Measurements from ENCODE around the gene RAX. TPM values are rescaled to one million over a fixed set of nuclear protein-coding genes. Genes with fewer than 3 reads are reported as not detected.
A peak's percentile ranks its signal among the peaks of the same experiment; 100 is the strongest.

RAX gene
- total RNA-seq, 1 experiment from 2014 or later: 0.94 TPM

DNA sequence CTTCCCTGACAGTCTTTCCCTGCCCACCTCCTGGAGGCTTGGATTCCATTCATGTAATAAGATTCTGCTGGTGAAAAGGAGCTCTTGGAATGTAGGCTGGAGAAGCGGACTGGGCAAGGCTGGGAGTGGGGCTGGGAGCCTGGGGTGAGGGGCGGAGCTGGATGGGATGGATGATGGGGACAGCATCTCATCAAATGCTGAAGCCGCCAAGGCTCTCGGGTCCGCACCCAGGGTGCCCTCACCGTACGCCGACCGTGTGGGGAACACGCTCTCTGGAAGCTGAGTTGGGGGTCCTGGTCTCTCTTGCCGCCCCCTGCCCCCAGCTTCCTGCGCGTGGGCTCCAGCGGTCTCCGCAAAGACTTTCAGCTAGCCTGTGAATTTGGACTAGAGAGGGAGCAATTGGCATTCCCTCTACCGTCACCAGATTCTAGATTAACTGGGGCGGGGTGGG is 9.1 kb downstream of the RAX start:
- Mint-ChIP-seq H3K27ac (no peak overlapping the region), H3K27me3 (ENCODE audit: low read depth) (peaks cover 99% of the 10 kb centered on the region), H3K4me1 (peaks cover 39% of the 10 kb centered on the region), H3K4me3 (peak overlapping the region; percentile 66), H3K9me3 (no peaks in the 10 kb centered on the region), H3K36me3 (no peaks in the 10 kb centered on the region; the same call in 1 of the 2 replicates)
- CTCF ChIA-PET: interaction anchor here (0.6 to 4.5 kb wide), 11 partner anchors 9 to 1829 kb away, joined by 3 to 44 read pairs (median 3); partner anchors contain the start of genes GRP, ONECUT2 and RAX
- TF ChIP-seq, protein P1, sequence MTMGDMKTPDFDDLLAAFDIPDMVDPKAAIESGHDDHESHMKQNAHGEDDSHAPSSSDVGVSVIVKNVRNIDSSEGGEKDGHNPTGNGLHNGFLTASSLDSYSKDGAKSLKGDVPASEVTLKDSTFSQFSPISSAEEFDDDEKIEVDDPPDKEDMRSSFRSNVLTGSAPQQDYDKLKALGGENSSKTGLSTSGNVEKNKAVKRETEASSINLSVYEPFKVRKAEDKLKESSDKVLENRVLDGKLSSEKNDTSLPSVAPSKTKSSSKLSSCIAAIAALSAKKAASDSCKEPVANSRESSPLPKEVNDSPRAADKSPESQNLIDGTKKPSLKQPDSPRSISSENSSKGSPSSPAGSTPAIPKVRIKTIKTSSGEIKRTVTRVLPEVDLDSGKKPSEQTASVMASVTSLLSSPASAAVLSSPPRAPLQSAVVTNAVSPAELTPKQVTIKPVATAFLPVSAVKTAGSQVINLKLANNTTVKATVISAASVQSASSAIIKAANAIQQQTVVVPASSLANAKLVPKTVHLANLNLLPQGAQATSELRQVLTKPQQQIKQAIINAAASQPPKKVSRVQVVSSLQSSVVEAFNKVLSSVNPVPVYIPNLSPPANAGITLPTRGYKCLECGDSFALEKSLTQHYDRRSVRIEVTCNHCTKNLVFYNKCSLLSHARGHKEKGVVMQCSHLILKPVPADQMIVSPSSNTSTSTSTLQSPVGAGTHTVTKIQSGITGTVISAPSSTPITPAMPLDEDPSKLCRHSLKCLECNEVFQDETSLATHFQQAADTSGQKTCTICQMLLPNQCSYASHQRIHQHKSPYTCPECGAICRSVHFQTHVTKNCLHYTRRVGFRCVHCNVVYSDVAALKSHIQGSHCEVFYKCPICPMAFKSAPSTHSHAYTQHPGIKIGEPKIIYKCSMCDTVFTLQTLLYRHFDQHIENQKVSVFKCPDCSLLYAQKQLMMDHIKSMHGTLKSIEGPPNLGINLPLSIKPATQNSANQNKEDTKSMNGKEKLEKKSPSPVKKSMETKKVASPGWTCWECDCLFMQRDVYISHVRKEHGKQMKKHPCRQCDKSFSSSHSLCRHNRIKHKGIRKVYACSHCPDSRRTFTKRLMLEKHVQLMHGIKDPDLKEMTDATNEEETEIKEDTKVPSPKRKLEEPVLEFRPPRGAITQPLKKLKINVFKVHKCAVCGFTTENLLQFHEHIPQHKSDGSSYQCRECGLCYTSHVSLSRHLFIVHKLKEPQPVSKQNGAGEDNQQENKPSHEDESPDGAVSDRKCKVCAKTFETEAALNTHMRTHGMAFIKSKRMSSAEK (CRISPR knock-in tag; IDR thresholded peaks at IDR 0.05; ENCODE audit: borderline replicate concordance): no peak
- no peak for TF ChIP-seq NR3C1 (CRISPR knock-in tag; conservative IDR thresholded peaks at IDR 0.05; ENCODE audit: low read depth)
- no peak for TF ChIP-seq PRRX2 (CRISPR knock-in tag; IDR thresholded peaks at IDR 0.05)
- no peak for TF ChIP-seq CREB1 (CRISPR knock-in tag; IDR thresholded peaks at IDR 0.05)
- no peak for TF ChIP-seq NR1H2 (CRISPR knock-in tag; IDR thresholded peaks at IDR 0.05)
- TF ChIP-seq, protein P2, sequence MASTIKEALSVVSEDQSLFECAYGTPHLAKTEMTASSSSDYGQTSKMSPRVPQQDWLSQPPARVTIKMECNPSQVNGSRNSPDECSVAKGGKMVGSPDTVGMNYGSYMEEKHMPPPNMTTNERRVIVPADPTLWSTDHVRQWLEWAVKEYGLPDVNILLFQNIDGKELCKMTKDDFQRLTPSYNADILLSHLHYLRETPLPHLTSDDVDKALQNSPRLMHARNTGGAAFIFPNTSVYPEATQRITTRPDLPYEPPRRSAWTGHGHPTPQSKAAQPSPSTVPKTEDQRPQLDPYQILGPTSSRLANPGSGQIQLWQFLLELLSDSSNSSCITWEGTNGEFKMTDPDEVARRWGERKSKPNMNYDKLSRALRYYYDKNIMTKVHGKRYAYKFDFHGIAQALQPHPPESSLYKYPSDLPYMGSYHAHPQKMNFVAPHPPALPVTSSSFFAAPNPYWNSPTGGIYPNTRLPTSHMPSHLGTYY (CRISPR knock-in tag; IDR thresholded peaks at IDR 0.05): no peak
- TF ChIP-seq CBFB (CRISPR knock-in tag; IDR thresholded peaks at IDR 0.05; ENCODE audit: low read depth): no peak
- TF ChIP-seq, protein P3, sequence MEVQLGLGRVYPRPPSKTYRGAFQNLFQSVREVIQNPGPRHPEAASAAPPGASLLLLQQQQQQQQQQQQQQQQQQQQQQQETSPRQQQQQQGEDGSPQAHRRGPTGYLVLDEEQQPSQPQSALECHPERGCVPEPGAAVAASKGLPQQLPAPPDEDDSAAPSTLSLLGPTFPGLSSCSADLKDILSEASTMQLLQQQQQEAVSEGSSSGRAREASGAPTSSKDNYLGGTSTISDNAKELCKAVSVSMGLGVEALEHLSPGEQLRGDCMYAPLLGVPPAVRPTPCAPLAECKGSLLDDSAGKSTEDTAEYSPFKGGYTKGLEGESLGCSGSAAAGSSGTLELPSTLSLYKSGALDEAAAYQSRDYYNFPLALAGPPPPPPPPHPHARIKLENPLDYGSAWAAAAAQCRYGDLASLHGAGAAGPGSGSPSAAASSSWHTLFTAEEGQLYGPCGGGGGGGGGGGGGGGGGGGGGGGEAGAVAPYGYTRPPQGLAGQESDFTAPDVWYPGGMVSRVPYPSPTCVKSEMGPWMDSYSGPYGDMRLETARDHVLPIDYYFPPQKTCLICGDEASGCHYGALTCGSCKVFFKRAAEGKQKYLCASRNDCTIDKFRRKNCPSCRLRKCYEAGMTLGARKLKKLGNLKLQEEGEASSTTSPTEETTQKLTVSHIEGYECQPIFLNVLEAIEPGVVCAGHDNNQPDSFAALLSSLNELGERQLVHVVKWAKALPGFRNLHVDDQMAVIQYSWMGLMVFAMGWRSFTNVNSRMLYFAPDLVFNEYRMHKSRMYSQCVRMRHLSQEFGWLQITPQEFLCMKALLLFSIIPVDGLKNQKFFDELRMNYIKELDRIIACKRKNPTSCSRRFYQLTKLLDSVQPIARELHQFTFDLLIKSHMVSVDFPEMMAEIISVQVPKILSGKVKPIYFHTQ (CRISPR knock-in tag; IDR thresholded peaks at IDR 0.05): no peak
- TF ChIP-seq, protein P4, sequence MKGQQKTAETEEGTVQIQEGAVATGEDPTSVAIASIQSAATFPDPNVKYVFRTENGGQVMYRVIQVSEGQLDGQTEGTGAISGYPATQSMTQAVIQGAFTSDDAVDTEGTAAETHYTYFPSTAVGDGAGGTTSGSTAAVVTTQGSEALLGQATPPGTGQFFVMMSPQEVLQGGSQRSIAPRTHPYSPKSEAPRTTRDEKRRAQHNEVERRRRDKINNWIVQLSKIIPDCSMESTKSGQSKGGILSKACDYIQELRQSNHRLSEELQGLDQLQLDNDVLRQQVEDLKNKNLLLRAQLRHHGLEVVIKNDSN (CRISPR knock-in tag; IDR thresholded peaks at IDR 0.05): no peak
- TF ChIP-seq, protein P5, sequence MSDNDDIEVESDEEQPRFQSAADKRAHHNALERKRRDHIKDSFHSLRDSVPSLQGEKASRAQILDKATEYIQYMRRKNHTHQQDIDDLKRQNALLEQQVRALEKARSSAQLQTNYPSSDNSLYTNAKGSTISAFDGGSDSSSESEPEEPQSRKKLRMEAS (CRISPR knock-in tag; IDR thresholded peaks at IDR 0.05): no peak
- TF ChIP-seq TEAD4 (CRISPR knock-in tag; IDR thresholded peaks at IDR 0.05): no peak
- no peak for TF ChIP-seq ELF4 (CRISPR knock-in tag; IDR thresholded peaks at IDR 0.05; ENCODE audit: low read depth)
- TF ChIP-seq, protein P6, sequence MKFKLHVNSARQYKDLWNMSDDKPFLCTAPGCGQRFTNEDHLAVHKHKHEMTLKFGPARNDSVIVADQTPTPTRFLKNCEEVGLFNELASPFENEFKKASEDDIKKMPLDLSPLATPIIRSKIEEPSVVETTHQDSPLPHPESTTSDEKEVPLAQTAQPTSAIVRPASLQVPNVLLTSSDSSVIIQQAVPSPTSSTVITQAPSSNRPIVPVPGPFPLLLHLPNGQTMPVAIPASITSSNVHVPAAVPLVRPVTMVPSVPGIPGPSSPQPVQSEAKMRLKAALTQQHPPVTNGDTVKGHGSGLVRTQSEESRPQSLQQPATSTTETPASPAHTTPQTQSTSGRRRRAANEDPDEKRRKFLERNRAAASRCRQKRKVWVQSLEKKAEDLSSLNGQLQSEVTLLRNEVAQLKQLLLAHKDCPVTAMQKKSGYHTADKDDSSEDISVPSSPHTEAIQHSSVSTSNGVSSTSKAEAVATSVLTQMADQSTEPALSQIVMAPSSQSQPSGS (CRISPR knock-in tag; IDR thresholded peaks at IDR 0.05; ENCODE audit: borderline replicate concordance, low read depth): no peak
- TF ChIP-seq ZNF263 (CRISPR knock-in tag; IDR thresholded peaks at IDR 0.05; ENCODE audit: low read depth): no peak
- TF ChIP-seq, protein P7, sequence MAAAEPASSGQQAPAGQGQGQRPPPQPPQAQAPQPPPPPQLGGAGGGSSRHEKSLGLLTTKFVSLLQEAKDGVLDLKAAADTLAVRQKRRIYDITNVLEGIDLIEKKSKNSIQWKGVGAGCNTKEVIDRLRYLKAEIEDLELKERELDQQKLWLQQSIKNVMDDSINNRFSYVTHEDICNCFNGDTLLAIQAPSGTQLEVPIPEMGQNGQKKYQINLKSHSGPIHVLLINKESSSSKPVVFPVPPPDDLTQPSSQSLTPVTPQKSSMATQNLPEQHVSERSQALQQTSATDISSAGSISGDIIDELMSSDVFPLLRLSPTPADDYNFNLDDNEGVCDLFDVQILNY (CRISPR knock-in tag; IDR thresholded peaks at IDR 0.05): no peak
- no peak for TF ChIP-seq SMAD3 (CRISPR knock-in tag; IDR thresholded peaks at IDR 0.05; ENCODE audit: borderline replicate concordance)
- TF ChIP-seq, protein P8, sequence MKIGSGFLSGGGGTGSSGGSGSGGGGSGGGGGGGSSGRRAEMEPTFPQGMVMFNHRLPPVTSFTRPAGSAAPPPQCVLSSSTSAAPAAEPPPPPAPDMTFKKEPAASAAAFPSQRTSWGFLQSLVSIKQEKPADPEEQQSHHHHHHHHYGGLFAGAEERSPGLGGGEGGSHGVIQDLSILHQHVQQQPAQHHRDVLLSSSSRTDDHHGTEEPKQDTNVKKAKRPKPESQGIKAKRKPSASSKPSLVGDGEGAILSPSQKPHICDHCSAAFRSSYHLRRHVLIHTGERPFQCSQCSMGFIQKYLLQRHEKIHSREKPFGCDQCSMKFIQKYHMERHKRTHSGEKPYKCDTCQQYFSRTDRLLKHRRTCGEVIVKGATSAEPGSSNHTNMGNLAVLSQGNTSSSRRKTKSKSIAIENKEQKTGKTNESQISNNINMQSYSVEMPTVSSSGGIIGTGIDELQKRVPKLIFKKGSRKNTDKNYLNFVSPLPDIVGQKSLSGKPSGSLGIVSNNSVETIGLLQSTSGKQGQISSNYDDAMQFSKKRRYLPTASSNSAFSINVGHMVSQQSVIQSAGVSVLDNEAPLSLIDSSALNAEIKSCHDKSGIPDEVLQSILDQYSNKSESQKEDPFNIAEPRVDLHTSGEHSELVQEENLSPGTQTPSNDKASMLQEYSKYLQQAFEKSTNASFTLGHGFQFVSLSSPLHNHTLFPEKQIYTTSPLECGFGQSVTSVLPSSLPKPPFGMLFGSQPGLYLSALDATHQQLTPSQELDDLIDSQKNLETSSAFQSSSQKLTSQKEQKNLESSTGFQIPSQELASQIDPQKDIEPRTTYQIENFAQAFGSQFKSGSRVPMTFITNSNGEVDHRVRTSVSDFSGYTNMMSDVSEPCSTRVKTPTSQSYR (CRISPR knock-in tag; IDR thresholded peaks at IDR 0.05): no peak
- TF ChIP-seq GTF2I (CRISPR knock-in tag; conservative IDR thresholded peaks at IDR 0.05): no peak
- TF ChIP-seq ZNF317 (CRISPR knock-in tag; IDR thresholded peaks at IDR 0.05; ENCODE audit: borderline replicate concordance, low read depth): no peak
- TF ChIP-seq ETV6 (CRISPR knock-in tag; IDR thresholded peaks at IDR 0.05): no peak
- peak; percentile 63 for DNase-seq (ENCODE audit: low spot score)
- POLR2A ChIA-PET: interaction anchor here (0.9 kb wide), 1 partner anchor 9 kb away, joined by 4 read pairs; the partner anchor contains the start of gene RAX
- ATAC-seq: peak; percentile 8
